ENCODE results near the gene FARSB.

FARSB gene

GRCh38 chr2:222655787-222656525 lies at the start of gene FARSB:
TSS of gene FARSB (minus strand) at chr2:222656092. CDS start at chr2:222656073, 19 bp downstream.
- no peak for TF ChIP-seq CTCF (IDR thresholded peaks at IDR 0.05; ENCODE audit: control insufficient read depth, insufficient read depth, low read depth, low read length, missing control alignments)

GRCh38 chr2:222703886-222704285 lies 48.0 kb upstream of the FARSB start:
- TF ChIP-seq CTCF (IDR thresholded peaks at IDR 0.05; ENCODE audit: control insufficient read depth, insufficient read depth, low read depth, low read length, missing control alignments) = no peak
- H3K4me3 ChIP-seq (ENCODE audit: control insufficient read depth, low read depth, low read length) = no peak overlapping the region
- DNase-seq (ENCODE audit: low read depth) = no peak

More at GRCh38 chr2:222655787-222656525, at the start of gene FARSB:
- H3K4me3 ChIP-seq (ENCODE audit: control insufficient read depth, low read depth, low read length) = peak within 1 kb of the TSS; percentile 55
- peak; percentile 82 for DNase-seq (ENCODE audit: low read depth)

GRCh38 chr2:222703091-222703490 lies 47.2 kb upstream of the FARSB start:
- DNase-seq (ENCODE audit: low read depth) = no peak
- H3K4me3 ChIP-seq (ENCODE audit: control insufficient read depth, low read depth, low read length) = no peak overlapping the region
- no peak for TF ChIP-seq CTCF (IDR thresholded peaks at IDR 0.05; ENCODE audit: control insufficient read depth, insufficient read depth, low read depth, low read length, missing control alignments)

- DNase-seq (ENCODE audit: low read depth) = no peak
- H3K4me3 ChIP-seq (ENCODE audit: control insufficient read depth, low read depth, low read length) = no peak overlapping the region
- TF ChIP-seq CTCF (IDR thresholded peaks at IDR 0.05; ENCODE audit: control insufficient read depth, insufficient read depth, low read depth, low read length, missing control alignments) = no peak
These were observed 45.8 kb upstream of the FARSB start for GRCh38 chr2:222701721-222702131.

- no peak for TF ChIP-seq CTCF (IDR thresholded peaks at IDR 0.05; ENCODE audit: control insufficient read depth, insufficient read depth, low read depth, low read length, missing control alignments)
- DNase-seq (ENCODE audit: low read depth) = no peak
- no peak overlapping the region for H3K4me3 ChIP-seq (ENCODE audit: control insufficient read depth, low read depth, low read length)
These were observed 45.3 kb upstream of the FARSB start for GRCh38 chr2:222701233-222701632.

- H3K4me3 ChIP-seq (ENCODE audit: control insufficient read depth, low read depth, low read length) = no peak overlapping the region
- TF ChIP-seq CTCF (IDR thresholded peaks at IDR 0.05; ENCODE audit: control insufficient read depth, insufficient read depth, low read depth, low read length, missing control alignments) = no peak
- DNase-seq (ENCODE audit: low read depth) = no peak
These were observed 42.4 kb upstream of the FARSB start for GRCh38 chr2:222698276-222698675.
